IPS-11a (cell line): Measurements from ENCODE around the gene RHOT2.
A peak's percentile ranks its signal among the peaks of the same experiment; 100 is the strongest.

Source experiments
- H3K4me3 ChIP-seq: one replicate; pipeline ENCODE4 v1.5.1; 2013; ENCODE audit warnings: low read depth, low read length, control low read depth

The RHOT2 gene

GRCh38 chr16:632486-633335 is 35.2 kb upstream of the RHOT2 start:
- no peak overlapping the region for H3K4me3 ChIP-seq

DNA sequence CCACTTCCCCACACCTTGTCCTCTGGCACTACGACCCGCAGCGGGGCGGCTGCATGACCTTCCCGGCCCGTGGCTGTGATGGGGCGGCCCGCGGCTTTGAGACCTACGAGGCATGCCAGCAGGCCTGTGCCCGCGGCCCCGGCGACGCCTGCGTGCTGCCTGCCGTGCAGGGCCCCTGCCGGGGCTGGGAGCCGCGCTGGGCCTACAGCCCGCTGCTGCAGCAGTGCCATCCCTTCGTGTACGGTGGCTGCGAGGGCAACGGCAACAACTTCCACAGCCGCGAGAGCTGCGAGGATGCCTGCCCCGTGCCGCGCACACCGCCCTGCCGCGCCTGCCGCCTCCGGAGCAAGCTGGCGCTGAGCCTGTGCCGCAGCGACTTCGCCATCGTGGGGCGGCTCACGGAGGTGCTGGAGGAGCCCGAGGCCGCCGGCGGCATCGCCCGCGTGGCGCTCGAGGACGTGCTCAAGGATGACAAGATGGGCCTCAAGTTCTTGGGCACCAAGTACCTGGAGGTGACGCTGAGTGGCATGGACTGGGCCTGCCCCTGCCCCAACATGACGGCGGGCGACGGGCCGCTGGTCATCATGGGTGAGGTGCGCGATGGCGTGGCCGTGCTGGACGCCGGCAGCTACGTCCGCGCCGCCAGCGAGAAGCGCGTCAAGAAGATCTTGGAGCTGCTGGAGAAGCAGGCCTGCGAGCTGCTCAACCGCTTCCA is 34.4 kb upstream of the RHOT2 start:
- H3K4me3 ChIP-seq, result no peak overlapping the region

- H3K4me3 ChIP-seq, result no peak overlapping the region
These were observed 33.8 kb upstream of the RHOT2 start for GRCh38 chr16:634051-634670.

GRCh38 chr16:634996-635395 is 32.9 kb upstream of the RHOT2 start:
- H3K4me3 ChIP-seq, result no peak overlapping the region

GRCh38 chr16:635573-636205 is 32.2 kb upstream of the RHOT2 start:
- peak overlapping the region; percentile 72 for H3K4me3 ChIP-seq

- peak within 1 kb of the TSS; percentile 72 for H3K4me3 ChIP-seq
These were observed 31.5 kb upstream of the RHOT2 start, which contains the start of gene METTL26 for GRCh38 chr16:636206-637080. Gene METTL26 (minus strand): TSS chr16:636305. CDS start chr16:636290, 15 bp downstream.

- peak overlapping the region; percentile 72 for H3K4me3 ChIP-seq
These were observed 30.6 kb upstream of the RHOT2 start for GRCh38 chr16:637081-638018.

GRCh38 chr16:638034-638543 is 29.8 kb upstream of the RHOT2 start:
- no peak overlapping the region for H3K4me3 ChIP-seq

GRCh38 chr16:638836-639235 is 29.1 kb upstream of the RHOT2 start:
- no peak overlapping the region for H3K4me3 ChIP-seq

DNA sequence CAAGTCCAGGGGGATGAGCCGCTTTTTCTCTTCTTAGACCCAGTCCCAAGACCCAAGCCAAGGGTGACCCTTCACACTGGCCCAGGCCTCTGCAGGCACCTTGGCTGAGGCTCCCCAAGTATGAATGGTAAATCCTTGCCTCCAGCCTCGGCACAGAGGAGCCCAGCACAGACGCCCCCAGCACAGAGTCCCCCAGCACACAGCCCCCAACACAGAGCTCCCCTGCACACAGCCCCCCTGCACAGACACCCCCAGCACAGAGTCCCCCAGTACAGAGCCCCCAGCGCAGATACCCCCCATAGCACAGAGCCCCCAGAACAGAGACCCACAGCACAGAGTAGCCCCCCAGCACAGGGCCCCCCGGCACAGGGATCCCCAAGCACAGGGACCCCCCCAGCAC is 27.3 kb upstream of the RHOT2 start:
- H3K4me3 ChIP-seq, result no peak overlapping the region

DNA sequence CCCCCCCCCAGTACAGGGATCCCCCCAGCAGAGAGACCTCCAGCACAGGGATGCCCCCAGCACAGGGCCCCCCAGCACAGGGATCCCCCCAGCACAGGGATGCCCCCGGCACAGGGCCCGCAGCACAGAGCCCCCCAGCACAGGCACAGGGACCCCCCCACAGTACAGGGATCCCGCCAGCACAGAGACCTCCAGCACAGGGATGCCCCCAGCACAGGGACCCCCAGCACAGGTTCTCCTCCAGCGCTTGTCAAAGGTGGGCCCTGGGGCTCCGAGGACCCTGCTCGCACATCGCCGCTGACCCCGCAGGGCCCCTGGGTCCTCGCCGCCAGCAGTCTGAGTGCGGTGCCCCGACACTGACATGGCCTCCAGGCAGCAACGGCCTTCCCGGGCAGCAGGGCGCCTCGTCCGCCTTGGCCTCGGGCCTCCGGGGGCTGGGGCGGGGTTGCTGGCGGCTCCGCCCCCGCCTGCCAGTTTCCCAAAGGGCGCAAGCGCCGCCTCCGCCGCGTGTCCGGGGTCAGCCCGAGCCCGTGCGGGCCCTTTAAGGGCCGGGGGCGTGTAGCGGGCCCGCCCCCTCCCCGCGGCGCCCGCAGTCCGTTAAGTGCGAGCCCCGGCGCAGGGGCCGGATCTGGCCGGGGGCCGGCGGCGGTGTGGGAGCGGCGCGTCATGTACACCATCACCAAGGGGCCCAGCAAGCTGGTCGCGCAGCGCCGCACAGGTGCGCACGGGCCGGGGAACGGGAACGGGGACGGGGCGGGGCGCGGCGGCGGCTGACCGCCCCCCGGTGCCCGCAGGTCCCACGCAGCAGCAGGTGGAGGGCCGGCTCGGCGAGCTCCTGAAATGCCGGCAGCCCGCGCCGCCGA is 26.4 kb upstream of the RHOT2 start, which contains the start of gene MCRIP2:
Gene MCRIP2 (plus strand): TSS at position 503 of the 863 bp plus-strand sequence. CDS start 164 bp downstream, at position 667.
- H3K4me3 ChIP-seq, result peak within 1 kb of the TSS; percentile 52

- peak overlapping the region; percentile 52 for H3K4me3 ChIP-seq
These were observed 25.5 kb upstream of the RHOT2 start for GRCh38 chr16:642189-643049.

DNA sequence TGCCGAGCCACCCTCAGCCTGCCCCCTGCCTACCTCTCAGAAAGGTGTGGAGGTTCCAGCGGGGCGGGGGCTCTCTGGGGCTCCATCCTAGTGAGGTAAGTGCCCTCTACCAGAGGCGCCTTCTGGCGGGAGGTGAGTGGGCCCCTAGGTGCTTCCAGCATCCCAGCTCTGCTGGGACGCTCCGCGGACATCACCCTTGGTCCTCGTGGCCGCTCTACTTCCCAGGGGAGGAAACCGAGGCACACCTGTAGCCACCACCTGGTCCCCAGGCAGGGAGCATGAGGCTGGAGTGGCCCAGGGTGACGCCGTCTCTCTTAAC is 24.9 kb upstream of the RHOT2 start:
- no peak overlapping the region for H3K4me3 ChIP-seq

DNA sequence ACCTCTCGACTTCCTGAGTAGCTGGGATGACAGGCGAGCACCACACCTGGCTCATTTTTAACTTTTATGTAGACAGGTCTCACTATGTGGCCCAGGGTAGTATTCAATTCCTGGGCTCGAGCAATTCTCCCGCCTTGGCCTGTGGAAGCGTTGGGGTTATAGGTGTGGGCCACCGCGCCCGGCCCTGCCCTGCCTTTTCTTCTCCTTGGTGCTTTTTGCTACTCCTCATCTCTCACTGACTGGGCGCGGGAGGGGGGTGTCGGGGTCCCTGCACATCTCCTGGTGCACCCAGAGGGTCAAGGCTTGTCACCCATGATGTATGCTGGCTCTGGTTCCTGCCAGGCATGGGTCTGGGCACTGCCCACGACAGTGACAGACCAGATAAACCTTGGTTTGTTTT is 23.4 kb upstream of the RHOT2 start:
- no peak overlapping the region for H3K4me3 ChIP-seq

DNA sequence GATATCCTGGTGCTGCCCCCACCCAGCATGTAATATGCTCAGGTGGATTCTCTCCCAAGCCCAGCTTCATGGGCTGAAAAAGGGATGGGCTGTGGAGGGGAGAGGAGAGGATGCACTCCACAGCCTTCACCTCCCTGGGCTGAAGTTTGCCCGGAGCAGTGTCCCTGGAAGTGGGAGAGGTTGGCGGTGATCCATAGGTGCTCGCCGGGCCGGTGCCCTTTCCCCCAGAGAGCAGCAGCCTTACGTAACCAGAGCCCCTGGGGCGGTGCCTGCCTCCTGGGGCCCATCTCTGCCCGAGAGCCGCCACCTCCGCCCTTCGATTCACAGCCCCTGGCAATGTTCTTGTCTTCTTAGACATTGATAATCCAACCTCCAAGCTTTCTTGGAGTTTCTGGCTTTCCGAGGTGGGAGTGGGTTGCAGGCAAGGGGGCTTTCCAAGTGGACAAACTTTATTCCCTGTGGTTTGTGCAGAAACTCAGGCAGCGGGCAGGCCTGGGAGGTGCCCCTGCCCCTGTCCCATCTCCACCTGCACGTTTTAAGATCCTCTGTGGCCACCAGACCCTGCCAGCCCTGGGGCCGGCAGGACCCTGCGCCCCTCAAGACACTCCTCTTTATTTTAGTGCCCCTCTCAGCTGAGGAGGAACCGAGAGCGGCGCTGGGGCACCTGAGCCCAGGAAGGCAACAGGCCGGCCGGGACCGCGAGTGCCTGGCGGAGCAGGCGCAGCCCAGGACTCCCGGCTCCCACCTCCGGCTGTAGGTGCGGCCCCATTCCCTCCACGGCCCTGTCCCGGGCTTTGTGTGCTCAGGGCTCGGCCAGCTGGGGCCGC is 21.9 kb upstream of the RHOT2 start:
- no peak overlapping the region for H3K4me3 ChIP-seq

DNA sequence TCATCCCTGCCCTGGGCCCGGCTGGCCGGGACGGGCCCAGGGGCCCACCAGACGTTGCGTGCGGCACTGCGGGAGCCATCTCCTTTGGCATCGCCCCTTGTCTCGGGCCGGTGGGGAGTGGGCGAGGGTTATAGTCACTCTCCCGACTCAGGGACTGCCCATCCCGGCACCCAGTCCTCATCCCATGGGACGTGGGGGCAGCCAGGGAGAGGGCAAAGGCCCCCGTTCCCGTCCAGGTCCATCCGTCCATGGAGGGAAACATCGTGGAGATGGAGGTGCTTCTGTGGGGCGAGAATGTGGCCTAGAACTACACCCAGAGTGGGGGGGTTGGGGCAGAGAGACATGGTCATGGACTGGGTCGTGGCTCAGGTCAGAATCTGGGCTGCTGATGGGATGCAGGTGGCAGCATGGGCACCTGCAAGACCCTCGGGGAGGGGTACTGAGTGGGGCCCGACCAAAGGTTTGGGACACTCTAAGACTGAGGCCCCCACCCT is 21.2 kb upstream of the RHOT2 start:
- no peak overlapping the region for H3K4me3 ChIP-seq
